ENCODE data around the gene STPG4.

Gene STPG4

DNA sequence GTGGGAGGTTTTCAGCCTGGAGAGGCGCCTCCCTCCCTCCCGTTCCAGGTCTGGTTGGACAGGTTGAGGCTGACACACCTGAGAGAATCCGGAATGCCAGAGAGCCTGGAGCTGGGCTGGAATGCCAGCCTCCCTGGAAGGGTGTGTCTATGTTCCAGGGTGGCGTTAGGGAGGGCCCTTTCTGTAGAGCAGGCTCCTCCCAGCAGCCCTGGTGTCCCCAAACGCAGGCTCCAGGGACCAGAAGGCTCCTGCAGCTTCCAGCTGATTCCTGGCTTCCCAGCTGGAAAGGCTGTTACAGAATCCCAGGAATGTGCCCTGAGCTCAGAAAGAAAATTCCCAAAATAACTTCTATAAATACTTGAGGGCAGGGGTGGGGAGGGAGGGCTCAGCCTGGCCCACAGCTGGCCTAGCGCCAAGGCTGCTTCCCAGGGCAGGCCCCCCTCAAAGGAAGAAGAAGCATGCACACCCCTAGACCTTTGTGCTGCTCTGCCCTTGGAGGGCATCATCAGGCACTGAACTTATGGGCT lies 85.4 kb downstream of the STPG4 start:
- no peak for DNase-seq

DNA sequence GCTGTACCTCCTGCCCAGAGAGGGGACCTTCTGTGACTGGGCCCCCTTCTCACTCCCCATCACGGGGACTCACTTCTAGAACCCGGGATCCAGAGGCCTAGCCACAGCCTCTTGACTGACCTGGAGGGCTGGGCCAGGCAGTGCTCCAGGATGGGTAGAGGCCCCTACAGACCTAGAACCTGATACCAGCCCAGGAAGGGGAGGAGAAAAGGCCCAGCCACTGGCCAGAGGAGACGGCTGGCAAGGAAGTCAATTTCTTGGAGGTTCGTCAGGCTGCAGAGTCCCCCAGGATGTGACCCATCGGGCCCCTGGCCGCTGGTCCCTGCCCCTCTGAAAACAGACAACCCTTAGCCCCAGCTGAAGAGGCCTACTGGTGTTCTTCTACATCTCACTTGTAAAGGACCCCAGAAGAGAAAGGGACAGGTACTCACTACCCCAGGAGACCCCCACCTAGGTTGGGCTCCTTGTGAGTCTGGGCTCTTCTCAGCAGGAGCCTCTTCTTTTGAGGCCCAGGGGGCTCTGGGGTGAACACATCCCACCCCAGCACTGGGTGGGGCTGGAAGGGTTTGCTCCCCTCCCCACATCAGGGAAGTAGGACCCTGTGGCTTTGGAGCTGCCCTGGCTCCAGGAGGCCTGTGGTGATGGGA lies 86.0 kb downstream of the STPG4 start:
- DNase-seq = no peak

DNA sequence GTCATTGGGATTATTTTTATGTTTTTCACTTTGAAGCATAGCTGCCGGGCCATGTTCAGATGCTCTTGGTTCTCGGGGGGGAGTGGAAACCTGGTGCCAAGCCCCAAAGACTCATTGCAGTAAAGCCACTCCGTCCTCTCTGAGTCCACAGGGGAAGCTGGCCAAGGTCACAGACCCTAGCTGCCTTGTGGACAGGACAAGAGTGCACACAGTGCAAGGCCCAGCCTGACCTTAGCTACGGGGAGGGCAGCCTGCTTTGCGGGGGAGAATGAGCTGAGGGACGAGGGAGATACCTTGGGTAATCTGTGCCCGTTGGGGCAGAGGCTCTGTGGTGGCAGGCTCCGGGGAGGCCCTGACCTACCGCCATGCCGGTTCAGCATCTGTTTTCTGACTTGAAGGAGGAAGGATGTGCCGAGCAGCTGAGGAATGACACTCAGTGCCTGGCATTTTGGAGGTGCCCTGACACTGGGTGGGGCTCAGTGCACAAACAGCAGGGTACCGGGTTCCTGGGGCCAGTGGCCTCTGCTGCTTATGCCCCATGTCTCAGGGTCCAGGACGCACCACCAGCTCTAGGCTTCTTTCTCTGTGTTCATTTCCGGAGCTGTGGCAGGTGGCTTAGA lies 87.2 kb downstream of the STPG4 start:
- no peak for DNase-seq

DNA sequence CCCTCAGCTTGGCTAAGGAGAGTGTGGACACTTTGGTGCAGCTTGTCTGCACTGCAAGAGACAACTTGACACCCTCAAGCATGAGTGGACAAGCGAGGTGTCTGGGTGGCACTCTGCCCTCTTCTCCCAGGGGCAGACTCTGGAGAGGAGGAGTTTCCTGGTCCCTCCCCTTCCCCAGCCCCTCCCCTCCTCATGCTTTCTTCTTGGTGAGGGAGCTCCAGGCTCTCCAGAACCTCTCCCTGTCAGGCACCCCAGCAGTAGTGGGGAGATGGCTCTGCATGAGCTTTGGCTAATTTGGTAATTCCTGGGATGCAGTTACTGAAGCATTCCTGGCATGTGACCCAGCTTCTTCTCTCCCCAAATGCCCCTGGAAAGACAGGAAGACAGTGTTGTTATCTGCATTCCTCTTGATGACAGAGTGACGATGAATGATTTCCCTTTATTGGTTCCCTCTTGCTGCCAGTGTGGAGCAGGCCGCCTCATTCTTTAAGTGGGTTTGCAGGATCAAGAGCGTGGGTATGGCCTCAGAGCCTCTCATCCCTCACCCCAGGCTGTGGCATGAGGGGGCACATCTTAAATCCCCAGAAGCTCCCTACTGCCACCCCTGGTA lies 89.2 kb downstream of the STPG4 start:
- no peak for DNase-seq

DNA sequence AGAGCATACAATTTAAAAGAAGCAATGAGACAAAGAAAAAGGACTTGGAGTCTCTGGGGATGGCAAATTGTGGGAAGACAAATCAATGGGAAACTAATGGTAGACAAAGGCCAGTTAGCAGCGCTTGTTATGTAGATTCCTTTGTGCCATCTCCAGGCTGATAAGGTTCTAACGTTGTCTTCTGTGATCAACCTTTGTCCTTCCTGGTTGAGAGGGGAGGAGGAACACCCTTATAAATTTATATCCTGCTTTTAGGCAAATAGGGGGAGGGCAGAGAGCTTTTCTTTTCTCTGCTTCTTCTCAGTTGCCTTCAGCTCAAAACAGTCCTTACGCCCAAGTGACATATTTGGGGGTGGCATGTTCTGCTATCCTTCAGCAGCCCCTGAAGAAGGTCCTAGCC lies 89.8 kb downstream of the STPG4 start:
- no peak for DNase-seq

DNA sequence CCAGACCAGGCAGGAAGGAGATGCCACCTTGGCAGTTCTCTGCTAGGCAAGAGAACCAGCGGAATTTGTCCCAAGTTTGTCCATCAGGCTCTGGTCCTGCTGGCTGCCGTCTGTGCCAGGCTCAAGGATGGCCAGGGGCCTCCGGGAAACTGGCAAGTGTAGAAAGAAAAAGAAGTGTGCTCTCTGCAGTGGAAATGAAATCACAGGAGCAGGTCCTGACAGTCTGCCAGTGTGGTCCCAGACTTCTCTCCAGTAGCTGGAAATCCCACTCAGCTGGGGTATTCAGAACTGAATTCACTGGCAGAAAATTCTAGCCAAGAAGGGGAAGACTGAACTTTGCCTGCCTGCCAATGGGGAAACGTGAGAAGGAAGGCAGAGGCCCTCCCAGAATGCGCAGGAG lies 91.0 kb downstream of the STPG4 start:
- DNase-seq = no peak

DNA sequence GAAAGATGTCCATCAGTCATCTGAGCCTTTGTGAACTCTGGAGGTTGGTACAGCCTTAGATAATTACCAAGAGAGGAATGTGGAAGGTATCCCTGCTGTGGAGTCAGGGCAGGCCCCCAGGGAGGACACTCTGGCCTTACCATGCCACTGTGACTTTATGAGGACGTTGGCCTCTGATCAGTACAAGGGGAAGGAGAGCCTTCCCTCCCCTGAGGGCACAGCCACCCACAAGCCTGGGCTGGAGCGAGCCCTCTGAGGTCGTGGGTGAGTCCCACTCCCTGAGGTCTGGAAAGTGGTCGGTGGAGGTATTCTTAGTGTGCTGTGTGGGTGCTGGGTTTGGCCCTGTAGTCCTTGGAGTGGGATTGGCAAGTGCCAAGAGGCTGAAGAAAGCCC lies 91.6 kb downstream of the STPG4 start:
- no peak for DNase-seq

DNA sequence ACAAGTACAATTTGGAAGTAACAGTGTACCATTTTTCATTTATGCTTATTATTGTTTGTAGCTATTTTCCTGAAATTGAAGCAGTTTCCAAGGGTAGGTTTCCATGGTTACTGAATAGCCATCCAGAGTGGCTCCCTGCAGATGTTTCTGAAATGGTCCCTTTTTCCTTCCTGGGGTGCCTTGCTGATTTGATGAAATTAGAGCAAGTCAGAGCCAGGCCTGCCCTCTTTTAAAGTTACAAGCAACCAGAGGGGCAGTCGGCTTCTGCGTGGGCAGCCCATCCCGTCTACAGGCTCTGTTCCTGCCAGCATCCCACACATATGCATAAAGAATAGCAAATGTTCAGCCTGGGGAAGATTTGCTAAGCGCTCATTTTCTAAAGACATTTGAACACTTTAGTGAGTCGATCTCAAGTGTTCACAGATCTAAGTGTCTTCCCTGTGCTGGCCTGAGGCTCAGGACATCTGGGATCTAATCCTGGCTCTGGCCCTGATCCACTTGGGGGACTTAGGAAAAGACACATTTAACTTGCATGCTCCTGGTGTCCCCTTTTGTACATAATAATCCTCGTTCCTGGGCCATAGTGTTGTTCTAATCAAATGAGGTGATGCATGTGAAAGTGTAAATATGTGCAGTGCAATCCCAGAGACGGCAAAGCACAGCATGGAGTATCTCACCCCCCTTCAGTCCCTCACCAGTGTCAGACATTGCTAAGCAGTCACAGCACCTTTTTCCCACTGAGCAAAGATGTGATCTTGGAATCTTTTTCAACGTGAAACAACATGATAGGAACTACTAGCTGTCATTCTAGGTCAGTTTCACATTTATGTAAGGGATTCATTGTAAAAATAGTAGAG lies 92.2 kb downstream of the STPG4 start:
- no peak for DNase-seq

DNA sequence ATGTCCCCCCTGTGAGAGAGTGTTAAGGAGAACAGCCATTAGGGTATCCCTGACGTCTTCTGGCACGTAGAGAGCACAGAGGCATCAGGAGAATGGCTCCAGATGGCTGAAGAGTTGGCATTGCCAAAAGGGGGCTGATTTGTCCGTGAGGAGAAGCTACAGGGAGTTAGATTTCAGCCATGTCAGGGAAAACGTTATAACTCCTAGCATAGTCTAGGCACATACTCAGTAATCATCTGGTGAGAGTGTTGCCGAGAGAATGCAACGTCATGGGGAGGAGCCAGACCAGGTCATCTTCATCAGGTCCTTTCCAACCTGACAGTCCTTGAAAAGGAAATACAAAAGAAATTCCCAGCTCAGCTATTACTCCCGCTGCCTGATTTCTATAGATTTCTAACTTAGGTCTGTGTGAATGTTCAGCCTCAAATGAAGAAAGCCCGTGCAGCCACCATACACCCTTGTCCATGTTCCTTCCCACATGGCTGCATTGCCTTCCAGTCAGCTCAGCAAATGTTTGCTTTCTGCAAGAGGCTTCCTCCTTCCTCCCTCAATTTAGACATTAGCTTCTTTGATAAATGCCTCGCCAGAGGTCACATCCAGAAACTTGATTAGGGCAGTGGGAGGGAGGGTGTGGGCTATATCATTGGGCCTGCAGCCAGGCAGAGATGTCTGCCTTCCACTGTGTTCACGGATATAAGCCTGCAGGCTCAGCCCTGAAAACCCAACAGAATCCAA lies 93.0 kb downstream of the STPG4 start:
- peak; percentile 42 for DNase-seq

DNA sequence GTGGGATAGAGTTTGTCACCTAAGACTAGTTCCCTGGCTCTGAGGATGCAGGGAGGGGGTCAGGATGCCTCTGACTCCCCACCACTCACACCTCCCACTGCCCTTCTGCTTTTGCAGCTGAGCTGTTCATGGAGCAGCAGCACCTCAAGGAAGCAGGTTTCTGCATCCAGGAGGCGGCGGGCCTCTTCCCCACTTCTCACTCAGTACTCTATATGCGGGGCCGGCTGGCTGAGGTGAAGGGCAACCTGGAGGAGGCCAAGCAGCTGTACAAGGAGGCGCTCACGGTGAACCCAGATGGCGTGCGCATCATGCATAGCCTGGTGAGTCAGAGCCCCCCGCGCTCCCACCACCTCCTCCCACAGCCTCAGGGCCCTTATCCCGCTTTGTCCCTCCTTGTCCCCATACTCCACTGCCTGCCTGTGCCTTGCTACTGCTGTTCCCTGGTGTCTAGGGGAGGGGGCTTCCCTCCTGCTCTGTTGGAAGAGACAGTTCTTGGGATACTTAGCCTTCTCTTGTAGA lies 94.4 kb downstream of the STPG4 start:
- no peak for DNase-seq

DNA sequence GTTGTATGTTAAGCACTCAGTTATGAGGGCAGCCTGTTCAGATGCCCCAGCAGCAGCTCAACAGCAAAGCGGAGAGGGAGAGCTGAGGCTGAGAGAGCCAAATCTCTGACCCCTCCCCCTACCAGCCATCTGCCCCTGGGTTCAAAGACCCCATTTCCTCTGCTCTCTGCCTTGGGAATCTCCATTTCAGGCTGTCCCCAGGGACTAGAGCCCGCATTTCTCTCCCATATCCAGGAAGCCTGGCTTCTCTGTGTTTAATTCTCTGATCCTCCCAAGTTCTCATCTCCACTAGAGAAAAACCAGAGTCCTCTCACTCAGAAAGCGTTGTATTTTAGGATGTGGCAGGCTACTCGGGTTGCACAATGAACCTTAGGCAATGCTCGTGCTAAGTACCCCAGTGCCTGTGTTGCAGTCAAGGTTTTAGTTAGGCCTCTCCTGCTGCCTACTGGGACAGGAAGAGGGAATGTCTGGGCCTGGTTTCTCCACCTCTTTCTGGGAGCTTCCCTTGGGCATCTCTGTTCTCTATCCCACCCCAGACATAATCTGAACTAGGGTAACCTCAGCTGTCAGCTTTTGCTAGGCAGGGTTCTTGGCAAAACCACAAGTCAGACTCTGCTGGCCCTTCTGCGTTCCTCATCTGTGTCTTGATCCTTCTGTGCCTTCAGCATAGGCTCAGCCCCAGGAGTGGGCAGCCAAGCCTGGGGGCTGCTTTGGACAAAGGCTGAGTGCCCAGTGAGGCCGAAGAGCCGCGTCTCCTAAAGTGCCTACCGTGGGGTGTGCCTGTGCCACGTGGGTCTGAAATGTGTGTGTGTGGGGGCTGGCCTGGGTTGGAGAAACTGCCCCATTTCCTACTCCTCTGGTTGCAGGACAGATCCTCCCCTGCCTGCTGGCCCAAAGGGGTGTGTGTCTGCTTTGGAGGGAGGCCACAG lies 96.8 kb downstream of the STPG4 start:
- DNase-seq = peak; percentile 92

DNA sequence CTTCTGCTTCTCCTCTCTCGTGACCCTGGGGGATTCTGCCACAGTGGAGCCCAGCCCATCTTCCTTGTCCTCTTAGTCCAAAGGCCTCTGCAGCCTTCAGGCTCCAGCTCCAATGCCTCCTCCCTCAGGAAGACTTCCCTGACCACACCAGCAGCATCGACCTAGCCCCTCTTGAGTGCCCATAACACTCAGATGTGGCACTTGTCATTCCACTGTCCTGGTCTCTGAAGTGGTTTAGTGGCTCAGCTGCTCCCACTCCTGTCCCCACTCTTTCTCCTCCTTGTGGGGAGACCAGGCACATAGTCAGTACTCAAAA lies 97.5 kb downstream of the STPG4 start:
- DNase-seq = no peak

DNA sequence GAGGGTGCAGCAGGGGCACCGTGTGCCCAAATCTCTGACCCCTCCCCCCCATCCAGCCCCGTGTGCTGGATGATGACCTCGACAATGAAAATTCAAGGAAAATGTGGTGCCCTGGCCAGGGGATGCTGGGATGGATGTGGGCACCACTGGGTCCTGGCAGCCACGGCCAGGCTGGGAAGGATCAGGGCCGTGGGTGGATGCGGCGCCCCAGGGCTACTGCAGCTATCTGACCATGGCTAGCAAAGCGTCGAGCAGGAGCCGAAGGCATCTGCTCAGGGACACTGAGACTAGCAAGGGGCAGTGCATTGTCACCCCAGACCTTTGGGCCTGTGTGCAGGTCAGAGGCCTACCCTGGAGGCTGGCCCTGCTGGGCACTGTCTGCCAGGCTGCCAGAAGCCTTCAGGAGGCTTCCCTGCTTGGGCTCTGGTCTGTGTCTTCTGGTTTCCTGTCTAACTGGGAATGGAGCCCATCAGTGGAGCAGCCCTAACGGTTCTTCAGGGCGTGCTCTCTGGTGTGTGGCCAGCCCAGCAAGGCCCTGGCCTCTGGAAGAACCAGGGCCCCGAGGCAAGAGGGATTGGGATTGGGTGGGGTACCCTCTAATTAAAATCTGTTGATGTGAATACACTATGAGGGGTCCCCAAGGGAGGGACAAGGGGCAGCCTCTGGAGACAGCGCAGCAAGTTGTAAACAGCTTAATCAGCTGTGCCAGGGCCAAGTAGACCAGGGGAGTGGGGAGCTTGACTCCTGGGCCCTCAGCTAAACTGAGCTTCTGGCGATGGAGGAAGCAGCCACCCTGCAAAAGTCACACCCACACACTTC lies 98.0 kb downstream of the STPG4 start:
- DNase-seq = no peak

DNA sequence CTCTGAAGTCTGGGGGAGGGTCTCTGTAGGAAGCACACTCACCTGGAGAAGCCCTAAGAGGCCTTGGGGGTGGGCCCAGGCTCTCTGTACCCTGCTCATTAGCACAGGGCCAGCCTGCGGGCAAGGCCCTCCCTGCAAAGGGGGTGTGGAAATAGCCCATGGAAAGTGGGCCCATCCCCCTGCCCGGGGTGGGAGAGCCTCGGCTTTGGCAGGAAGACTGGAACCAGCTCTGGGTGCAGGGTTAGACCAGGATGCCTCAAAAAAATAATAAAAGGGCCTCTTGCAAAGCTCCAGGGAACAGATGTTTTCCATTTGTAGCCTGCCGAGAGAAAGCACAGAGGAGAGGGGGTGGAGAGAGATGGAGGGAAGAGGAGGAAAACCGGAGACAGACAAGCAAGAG lies 98.7 kb downstream of the STPG4 start:
- peak; percentile 82 for DNase-seq

DNA sequence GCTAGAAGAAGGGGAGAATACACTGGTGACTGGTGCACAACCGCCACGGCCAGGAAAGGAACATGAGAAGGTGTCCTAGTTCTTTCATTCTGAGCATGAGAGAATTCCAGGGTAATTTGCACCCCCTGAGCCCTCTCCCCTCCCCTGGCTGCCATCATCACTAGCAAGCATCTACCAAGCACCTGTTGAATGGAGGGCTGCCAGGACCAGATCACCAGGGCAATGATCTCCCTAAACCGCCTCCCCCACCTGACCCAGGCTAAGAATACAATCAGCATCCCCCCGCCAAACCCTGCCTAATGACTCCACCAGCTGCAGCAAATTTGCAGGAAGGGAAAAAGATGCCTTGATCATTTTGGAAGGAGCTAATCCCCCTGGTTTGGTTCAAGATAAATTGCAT lies 100.2 kb downstream of the STPG4 start:
- no peak for DNase-seq

DNA sequence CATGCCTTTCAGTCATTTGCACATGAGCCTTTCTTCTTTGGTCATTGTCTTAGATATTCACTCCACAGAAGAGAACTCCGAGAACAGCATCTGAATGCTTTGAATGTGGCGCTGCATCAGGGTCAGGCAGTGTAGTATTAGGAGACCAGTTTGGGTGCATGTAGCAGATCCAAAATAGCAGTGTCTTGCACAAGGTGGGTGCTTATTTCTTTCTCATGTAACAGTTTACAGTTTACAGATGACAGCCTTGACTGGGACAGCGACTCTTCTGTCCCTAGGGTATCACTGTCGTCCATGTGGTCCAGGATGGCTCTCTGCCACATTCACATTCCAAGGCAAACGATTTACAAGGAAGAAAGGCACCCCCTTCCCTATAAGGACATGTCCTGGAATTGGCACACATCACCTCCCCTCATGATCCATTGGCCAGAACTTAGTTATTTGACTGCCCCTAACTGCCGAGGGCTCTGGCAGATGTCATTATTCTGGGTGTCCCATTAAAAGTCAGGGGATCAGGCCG lies 101.0 kb downstream of the STPG4 start:
- DNase-seq = no peak

DNA sequence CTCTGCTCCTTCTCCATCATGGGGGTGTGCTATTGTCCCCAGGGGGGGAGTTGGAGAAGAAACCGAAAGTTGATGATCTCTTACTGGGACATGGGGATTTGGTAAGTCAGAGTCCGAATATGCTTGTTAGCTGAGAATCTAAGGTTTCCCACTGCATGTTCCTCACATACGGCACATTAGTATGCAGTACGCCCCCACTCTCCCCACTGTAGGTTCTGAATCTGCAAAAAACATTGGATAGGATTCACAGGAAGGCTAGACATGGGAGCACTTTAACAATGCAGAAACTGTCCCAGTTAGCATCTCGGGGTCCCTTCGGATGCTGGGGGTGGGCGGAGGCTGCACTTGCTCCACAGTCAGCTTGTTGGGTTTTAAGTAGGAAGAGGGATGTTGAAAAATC lies 102.3 kb downstream of the STPG4 start:
- DNase-seq = no peak

DNA sequence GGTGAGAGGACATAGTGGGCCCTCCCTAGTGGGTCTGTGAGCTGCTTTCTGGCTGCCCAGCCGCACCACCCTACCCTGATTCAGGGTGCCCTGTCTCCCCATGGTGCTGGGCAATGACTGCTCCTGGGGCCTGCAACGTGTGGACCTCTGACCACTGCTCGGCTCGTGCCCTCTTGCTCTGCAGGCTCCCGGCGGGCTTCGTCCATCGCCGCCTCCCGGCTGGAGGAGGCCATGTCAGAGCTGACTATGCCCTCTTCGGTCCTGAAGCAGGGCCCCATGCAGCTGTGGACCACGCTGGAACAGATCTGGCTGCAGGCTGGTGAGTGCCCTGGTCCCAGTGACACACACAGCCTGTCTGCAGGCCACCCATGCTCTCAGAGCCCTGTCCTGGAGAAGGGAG lies 103.5 kb downstream of the STPG4 start:
- DNase-seq = no peak

DNA sequence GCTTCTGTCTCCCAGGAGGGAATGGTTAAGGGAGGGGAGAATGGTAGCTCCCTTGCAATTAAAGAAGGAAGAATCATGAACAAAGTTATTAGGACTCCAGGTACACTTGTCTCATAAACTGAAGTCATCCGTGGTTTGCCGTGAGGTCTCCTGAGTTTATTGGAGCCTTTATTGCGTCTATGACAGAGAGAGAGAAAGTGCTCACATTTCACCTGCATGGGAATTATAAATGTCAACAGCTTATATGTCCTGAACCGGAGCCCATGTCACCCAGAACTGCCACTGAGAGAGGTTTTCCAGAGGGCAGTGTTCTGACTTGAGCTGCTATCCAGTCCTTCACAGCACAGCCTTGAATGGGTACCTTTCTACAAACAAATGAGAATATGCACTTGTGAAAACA lies 104.3 kb downstream of the STPG4 start:
- DNase-seq = no peak

DNA sequence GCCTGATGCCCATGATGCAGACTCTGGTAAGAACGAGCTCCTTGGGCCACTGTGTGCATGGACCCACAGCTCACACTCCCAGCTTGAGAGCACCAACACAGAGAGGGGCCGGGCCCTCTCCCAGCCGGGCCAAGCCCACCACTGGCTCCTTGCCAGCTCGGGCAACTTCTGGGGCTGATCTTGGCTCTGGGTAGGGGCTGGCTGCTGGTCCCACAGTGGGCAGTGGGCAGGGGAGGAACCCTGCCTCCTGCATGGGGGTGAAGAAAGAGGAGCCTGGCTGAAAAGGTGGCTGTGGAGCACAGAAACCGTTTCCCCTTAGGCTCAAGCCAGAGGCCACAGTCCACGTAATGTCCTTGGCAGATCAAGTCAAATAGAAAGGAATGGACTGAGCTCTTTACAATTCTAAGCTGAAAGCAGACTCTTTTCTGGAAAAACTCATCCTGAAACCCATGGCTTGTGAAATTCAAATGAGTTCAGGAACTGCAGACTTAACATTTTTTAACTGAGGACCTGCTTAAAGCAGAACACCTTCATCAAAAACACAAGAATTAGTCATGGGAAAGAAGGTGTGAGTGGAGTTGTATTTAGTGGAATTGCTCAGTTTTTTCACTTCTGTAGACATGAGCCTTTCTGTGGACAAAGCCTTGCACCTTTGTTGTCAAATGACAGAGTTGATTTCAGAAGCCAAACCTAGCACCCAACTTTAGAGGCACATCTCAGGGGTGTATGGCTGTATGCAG lies 104.9 kb downstream of the STPG4 start:
- no peak for DNase-seq
